NCI-H146 treated with DMSO at 0.1 percent for 48 hours (cell line): ENCODE measurements around the gene RGS7.
"Not testable (repeated sequence)": the region's sequence is repeated elsewhere in the genome, so short reads cannot be mapped to it uniquely, and the experiment has no call there.

ENCODE experiments used
- DNase-seq: peaks from one replicate; lab custom pipeline; 2025; ENCODE audit not compliant: unreplicated experiment; lab: John Stamatoyannopoulos, UW

Gene RGS7

GRCh38 chr1:240739139-240739538, 617.9 kb downstream of the RGS7 start:
- DNase-seq = no peak

GRCh38 chr1:240737766-240738265, 619.2 kb downstream of the RGS7 start:
- no peak for DNase-seq

DNA sequence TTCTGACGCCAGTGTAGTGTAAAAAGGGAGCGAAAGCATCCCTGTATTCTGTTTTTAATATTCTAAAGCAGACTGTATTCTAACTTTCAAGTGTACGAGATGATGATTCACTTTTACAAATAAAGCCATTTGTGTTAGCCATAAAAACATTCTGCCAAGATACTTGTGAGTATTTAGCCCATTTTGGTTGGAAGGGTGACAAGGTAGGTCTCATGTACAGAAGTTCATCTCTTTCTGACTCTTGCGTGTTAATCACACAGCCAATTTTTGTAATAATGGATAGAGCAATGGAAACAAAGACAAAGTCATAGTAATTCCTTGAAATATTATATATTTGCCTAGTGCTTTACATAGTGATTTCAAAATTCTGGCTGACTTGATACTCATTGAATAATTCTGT, 619.7 kb downstream of the RGS7 start:
- DNase-seq = no peak

DNA sequence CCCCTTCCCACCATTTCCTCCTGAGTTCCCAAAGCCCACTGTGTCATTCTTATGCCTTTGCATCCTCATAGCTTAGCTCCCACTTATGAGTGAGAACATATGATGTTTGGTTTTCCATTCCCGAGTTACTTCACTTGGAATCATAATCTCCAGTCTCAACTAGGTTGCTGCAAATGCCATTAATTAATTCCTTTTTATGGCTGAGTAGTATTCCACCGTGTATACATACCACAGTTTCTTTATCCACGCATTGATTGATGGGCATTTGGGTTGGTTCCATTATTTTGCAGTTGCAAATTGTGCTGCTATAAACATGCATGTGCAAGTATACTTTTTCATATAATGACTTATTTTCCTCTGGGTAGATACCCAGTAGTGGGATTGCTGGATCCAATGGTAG, 622.3 kb downstream of the RGS7 start:
- not testable (repeated sequence) for DNase-seq

DNA sequence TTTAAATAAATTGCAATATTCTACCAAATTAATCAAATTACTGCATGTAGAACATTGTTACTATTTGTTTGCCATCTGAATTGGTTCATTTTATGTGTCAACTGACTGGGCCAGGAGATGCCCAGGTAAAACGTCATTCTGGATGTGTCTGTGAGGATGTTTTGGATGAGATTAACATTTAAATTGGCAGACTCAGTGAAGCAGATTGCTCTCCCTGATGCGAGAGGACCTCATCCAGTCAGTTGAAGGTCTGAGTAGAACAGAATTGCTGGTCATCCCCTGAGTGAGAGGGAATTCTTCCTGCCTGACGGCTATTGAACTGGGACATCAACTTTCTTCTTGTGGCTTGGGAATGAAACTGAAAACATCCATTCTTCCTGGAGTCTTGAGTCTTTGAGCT, 623.0 kb downstream of the RGS7 start:
- DNase-seq = no peak

DNA sequence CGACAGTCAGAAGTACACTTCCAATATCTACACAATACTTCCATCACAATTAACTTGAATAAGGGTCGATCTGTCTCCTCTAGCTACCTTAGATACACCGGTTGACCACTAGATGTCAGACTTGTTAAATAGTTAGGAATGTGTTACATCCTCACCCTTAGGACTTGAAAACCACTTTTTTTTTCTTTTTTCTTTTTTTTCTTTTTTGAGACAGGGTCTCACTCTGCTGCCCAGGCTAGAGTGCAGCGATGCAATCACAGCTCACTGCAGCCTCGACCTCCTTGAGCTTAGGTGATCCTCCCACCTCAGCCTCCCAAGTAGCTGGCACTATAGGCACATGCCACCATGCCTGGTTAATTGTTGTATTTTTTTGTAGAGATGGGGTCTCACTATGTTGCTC, 624.6 kb downstream of the RGS7 start:
- DNase-seq = peak; percentile 59
